Kidney (tissue), 14 donors: ENCODE data around the gene CFAP210. TPM values are rescaled to one million over a fixed set of nuclear protein-coding genes. Genes with fewer than 3 reads are reported as not detected.

Experiments used
- DNase-seq, 5 donors: peaks; one replicate each; pipeline ENCODE4 v3.0.0-alpha.2; 2013 to 2020
- FAIRE-seq: peaks from 2 replicates; lab custom pipeline; 2012; peaks lifted over from hg19 to GRCh38; lab: Jason Lieb, UNC
- H3K27ac ChIP-seq, 2 donors: one replicate each; pipeline ENCODE4 v1.7.0; 2013; ENCODE audit warnings: low read depth in 2 of 2, low read length in 2 of 2, inconsistent platforms in 1 of 2
- H3K27me3 ChIP-seq: one replicate; pipeline ENCODE4 v1.7.1; 2013; ENCODE audit warnings: low read length, inconsistent platforms; ENCODE audit not compliant: control insufficient read depth, insufficient read depth
- H3K36me3 ChIP-seq, 3 donors: one replicate each; pipeline versions ENCODE4 v1.7.0 to v1.7.1; 2013; ENCODE audit warnings: low read length in 3 of 3, control low read depth in 1 of 3, inconsistent platforms in 1 of 3; ENCODE audit not compliant: insufficient read depth in 3 of 3, control insufficient read depth in 2 of 3
- H3K4me1 ChIP-seq, 3 donors: one replicate each; pipeline versions ENCODE4 v1.7.0 to v1.7.1; 2013; ENCODE audit warnings: low read length in 3 of 3, inconsistent platforms in 1 of 3, low read depth in 1 of 3; ENCODE audit not compliant: control insufficient read depth in 2 of 3, insufficient read depth in 2 of 3
- H3K4me3 ChIP-seq, 3 donors: one replicate each; pipeline versions ENCODE4 v1.7.0 to v1.8.1; 2013; ENCODE audit warnings: low read length in 3 of 3, control low read depth in 1 of 3, inconsistent platforms in 1 of 3
- H3K9ac ChIP-seq, 3 donors: one replicate each; pipeline versions ENCODE4 v1.7.0 to v1.7.1; 2013; ENCODE audit warnings: low read length in 3 of 3, control low read depth in 1 of 3, inconsistent platforms in 1 of 3
- H3K9me3 ChIP-seq, 3 donors: one replicate each; pipeline versions ENCODE4 v1.7.0 to v1.7.1; 2013; ENCODE audit warnings: low read length in 3 of 3, control low read depth in 1 of 3, inconsistent platforms in 1 of 3; ENCODE audit not compliant: control insufficient read depth in 2 of 3, insufficient read depth in 1 of 3
- CTCF ChIP-seq: IDR thresholded peaks from 3 replicates; pipeline ENCODE4 v1.5.1; 2012; ENCODE audit warnings: mild to moderate bottlenecking, moderate library complexity, borderline replicate concordance; ENCODE audit not compliant: insufficient read depth; ENCODE audit errors: extremely low read depth
- intact Hi-C: fragments of 100-400 bp; cut with DNase I; formaldehyde crosslinking; loops from one replicate; pipeline ENCODE4 v1.11.1; 2022
- polyA plus RNA-seq: library from polyadenylated mRNA; stranded (reverse); fragments of 350-450 nt; fragmentation: Illumina TruSeq; extraction: RNeasy Lipid Tissue Mini Kit (QIAGEN cat#74804); gene quantifications from one replicate; pipeline ENCODE4 v1.2.3, GENCODE V29; 2014; ENCODE audit warnings: low read depth, low replicate concordance; ENCODE audit not compliant: insufficient read depth
- total RNA-seq: library from RNA; stranded (reverse); fragmentation: NEBNext Ultra II Directional; extraction: Animal tissue kit (Norgen Biotek cat#: 25700); gene quantifications from one replicate; pipeline ENCODE4 v1.2.1, GENCODE V29; 2021
- donor health status: control.
- donor health status: control.
- donor health status: control.
- donor health status: control.
- donor health status: control.
- donor health status: DM: yes; HTN: yes; CAD: no.
- donor health status: Normal renal cell carcinoma (clear cell type).

Gene CFAP210
- total and polyA plus RNA-seq, 2 donors from 2014 or later: 0.60 to 0.65 TPM

GRCh38 chr2:169636440-169637097, 57.6 kb downstream of the CFAP210 start:
- no peak for FAIRE-seq
- TF ChIP-seq CTCF: no peak
- Histone ChIP-seq H3K9ac (no peak overlapping the region), H3K36me3 (peaks cover 15 to 40% (median 22%) of the 10 kb centered on the region in 3 donors), H3K9me3 (no peaks in the 10 kb centered on the region), H3K4me3 (no peak overlapping the region), H3K27me3 (no peaks in the 10 kb centered on the region), H3K4me1 (no peaks in the 10 kb centered on the region), H3K27ac (no peak overlapping the region)
- intact Hi-C loops: no loop called here
- DNase-seq: no peak

- FAIRE-seq (no peak), DNase-seq (no peak)
- Histone ChIP-seq H3K4me3 (no peak overlapping the region), H3K36me3 (peaks cover 0 to 9% (median 4%) of the 10 kb centered on the region in 3 donors), H3K27ac (no peak overlapping the region), H3K9me3 (no peaks in the 10 kb centered on the region), H3K27me3 (no peaks in the 10 kb centered on the region), H3K4me1 (no peaks in the 10 kb centered on the region), H3K9ac (no peak overlapping the region)
- intact Hi-C loops: no loop called here
- no peak for TF ChIP-seq CTCF
These were observed 68.4 kb downstream of the CFAP210 start for GRCh38 chr2:169625781-169626180.

GRCh38 chr2:169623235-169623634, 71.0 kb downstream of the CFAP210 start:
- peaks cover 0 to 9% (median 5%) of the 10 kb centered on the region in 3 donors for H3K36me3 ChIP-seq

More at GRCh38 chr2:169623235-169623634, 71.0 kb downstream of the CFAP210 start:
- no peaks in the 10 kb centered on the region for H3K9me3 ChIP-seq
- intact Hi-C loops: no loop called here
- H3K9ac ChIP-seq: no peak overlapping the region
- H3K4me3 ChIP-seq: no peak overlapping the region
- no peak for FAIRE-seq
- H3K27me3 ChIP-seq: no peaks in the 10 kb centered on the region
- no peak for TF ChIP-seq CTCF
- no peak for DNase-seq
- no peak overlapping the region for H3K27ac ChIP-seq
- no peaks in the 10 kb centered on the region for H3K4me1 ChIP-seq
